ENCODE measurements around the gene SEPTIN12. TPM values are rescaled to one million over a fixed set of nuclear protein-coding genes. Genes with fewer than 3 reads are reported as not detected.

Gene SEPTIN12
- total and polyA plus RNA-seq, 2 experiments from 2014 or later, result not detected

Small RNA genes within 50 kb of the gene (small RNA-seq; reads per million reads assigned to genes)
- not detected for gene RF00017 (ENCODE audit: low replicate concordance)

Other genes with a start within 250 kb of the SEPTIN12 start
- gene CDIP1, start 249.6 kb downstream of the SEPTIN12 start, total RNA-seq (2014; rRNA removed; shearing (Covaris generic)), result 56.3 and 57.6 TPM in 2 replicates
- gene CDIP1, start 249.6 kb downstream of the SEPTIN12 start, polyA plus RNA-seq (2016; fragmentation: Nextera tagmentation; extraction: Ambion mirVana), result 38.2 and 39.2 TPM in 2 replicates
- gene C16orf96, start 232.0 kb downstream of the SEPTIN12 start, total RNA-seq (2014; rRNA removed; shearing (Covaris generic)), result 1.2 and 2.2 TPM in 2 replicates
- 0.09 and 0.37 TPM in 2 replicates for gene C16orf96, start 232.0 kb downstream of the SEPTIN12 start, polyA plus RNA-seq (2016; fragmentation: Nextera tagmentation; extraction: Ambion mirVana)
- gene UBALD1, start 173.5 kb downstream of the SEPTIN12 start, total RNA-seq (2014; rRNA removed; shearing (Covaris generic)), result 32.2 and 32.8 TPM in 2 replicates
- gene UBALD1, start 173.5 kb downstream of the SEPTIN12 start, polyA plus RNA-seq (2016; fragmentation: Nextera tagmentation; extraction: Ambion mirVana), result 20.7 and 23.9 TPM in 2 replicates
- gene MGRN1, start 163.5 kb downstream of the SEPTIN12 start, total RNA-seq (2014; rRNA removed; shearing (Covaris generic)), result 54.6 and 71.8 TPM in 2 replicates
- 10.5 and 13.1 TPM in 2 replicates for gene MGRN1, start 163.5 kb downstream of the SEPTIN12 start, polyA plus RNA-seq (2016; fragmentation: Nextera tagmentation; extraction: Ambion mirVana)
- gene NUDT16L1, start 94.8 kb downstream of the SEPTIN12 start, total RNA-seq (2014; rRNA removed; shearing (Covaris generic)), result 65.1 and 80.4 TPM in 2 replicates
- 37.1 and 39.0 TPM in 2 replicates for gene NUDT16L1, start 94.8 kb downstream of the SEPTIN12 start, polyA plus RNA-seq (2016; fragmentation: Nextera tagmentation; extraction: Ambion mirVana)
- 19.1 and 24.9 TPM in 2 replicates for gene ANKS3, start 54.1 kb downstream of the SEPTIN12 start, total RNA-seq (2014; rRNA removed; shearing (Covaris generic))
- gene ANKS3, start 54.1 kb downstream of the SEPTIN12 start, polyA plus RNA-seq (2016; fragmentation: Nextera tagmentation; extraction: Ambion mirVana), result 17.9 and 22.5 TPM in 2 replicates
- gene DNAAF8, start 53.8 kb downstream of the SEPTIN12 start, total RNA-seq (2014; rRNA removed; shearing (Covaris generic)), result 1.3 TPM in 1 of 2 replicates, not detected in the other
- gene DNAAF8, start 53.8 kb downstream of the SEPTIN12 start, polyA plus RNA-seq (2016; fragmentation: Nextera tagmentation; extraction: Ambion mirVana), result 0.34 TPM in 1 of 2 replicates, not detected in the other
- 12.1 and 15.3 TPM in 2 replicates for gene ZNF500, start 21.2 kb downstream of the SEPTIN12 start, total RNA-seq (2014; rRNA removed; shearing (Covaris generic))
- 5.3 and 5.8 TPM in 2 replicates for gene ZNF500, start 21.2 kb downstream of the SEPTIN12 start, polyA plus RNA-seq (2016; fragmentation: Nextera tagmentation; extraction: Ambion mirVana)
- gene SMIM22, start 7.0 kb upstream of the SEPTIN12 start, total RNA-seq (2014; rRNA removed; shearing (Covaris generic)), result not detected in 2 replicates
- gene SMIM22, start 7.0 kb upstream of the SEPTIN12 start, polyA plus RNA-seq (2016; fragmentation: Nextera tagmentation; extraction: Ambion mirVana), result 1.3 and 1.4 TPM in 2 replicates
- gene ROGDI, start 14.3 kb upstream of the SEPTIN12 start, total RNA-seq (2014; rRNA removed; shearing (Covaris generic)), result 23.3 and 38.8 TPM in 2 replicates
- 30.3 and 31.9 TPM in 2 replicates for gene ROGDI, start 14.3 kb upstream of the SEPTIN12 start, polyA plus RNA-seq (2016; fragmentation: Nextera tagmentation; extraction: Ambion mirVana)
- 90.5 and 105 TPM in 2 replicates for gene GLYR1, start 58.9 kb upstream of the SEPTIN12 start, total RNA-seq (2014; rRNA removed; shearing (Covaris generic))
- 55.1 and 59.9 TPM in 2 replicates for gene GLYR1, start 58.9 kb upstream of the SEPTIN12 start, polyA plus RNA-seq (2016; fragmentation: Nextera tagmentation; extraction: Ambion mirVana)
- gene UBN1, start 59.1 kb upstream of the SEPTIN12 start, total RNA-seq (2014; rRNA removed; shearing (Covaris generic)), result 39.9 and 46.8 TPM in 2 replicates
- gene UBN1, start 59.1 kb upstream of the SEPTIN12 start, polyA plus RNA-seq (2016; fragmentation: Nextera tagmentation; extraction: Ambion mirVana), result 18.3 and 18.7 TPM in 2 replicates
- 26.1 and 31.7 TPM in 2 replicates for gene PPL, start 148.8 kb upstream of the SEPTIN12 start, total RNA-seq (2014; rRNA removed; shearing (Covaris generic))
- gene PPL, start 148.8 kb upstream of the SEPTIN12 start, polyA plus RNA-seq (2016; fragmentation: Nextera tagmentation; extraction: Ambion mirVana), result 9.4 and 10.6 TPM in 2 replicates
- gene SEC14L5, start 170.0 kb upstream of the SEPTIN12 start, total RNA-seq (2014; rRNA removed; shearing (Covaris generic)), result 5.5 and 5.9 TPM in 2 replicates
- 1.7 and 2.6 TPM in 2 replicates for gene SEC14L5, start 170.0 kb upstream of the SEPTIN12 start, polyA plus RNA-seq (2016; fragmentation: Nextera tagmentation; extraction: Ambion mirVana)
- gene NAGPA, start 245.6 kb upstream of the SEPTIN12 start, total RNA-seq (2014; rRNA removed; shearing (Covaris generic)), result 13.1 and 20.7 TPM in 2 replicates
- gene NAGPA, start 245.6 kb upstream of the SEPTIN12 start, polyA plus RNA-seq (2016; fragmentation: Nextera tagmentation; extraction: Ambion mirVana), result 6.3 and 7.5 TPM in 2 replicates